CD4-positive, alpha-beta T cell (primary cell): Measurements from ENCODE around the gene PAX6. TPM values are rescaled to one million over a fixed set of nuclear protein-coding genes. Genes with fewer than 3 reads are reported as not detected.
A peak's percentile ranks its signal among the peaks of the same experiment; 100 is the strongest.

Experiments
- ATAC-seq: fragments of 200-7000 bp; cut with Tn5 transposase; one replicate; pipeline ENCODE4 v1.10.0; 2022; ENCODE audit warnings: mild to moderate bottlenecking; ENCODE audit not compliant: poor library complexity
- CTCF ChIA-PET: fragments of 350-600 bp; sonication (Branson Sonifier 250); formaldehyde crosslinking; loops from one replicate; lab custom pipeline; 2021; ENCODE audit warnings: antibody characterized with exemption, inconsistent platforms; lab: Charles Lee
- POLR2A ChIA-PET: fragments of 350-600 bp; sonication (Branson Sonifier 250); formaldehyde crosslinking; loops from one replicate; lab custom pipeline; 2021; ENCODE audit warnings: antibody characterized with exemption, inconsistent platforms; lab: Charles Lee
- DNase-seq, 14 experiments: peaks; one replicate each; pipeline ENCODE4 v3.0.0-alpha.2; 2013 to 2020; ENCODE audit warnings: mixed read lengths in 2 of 14
- H3K27ac ChIP-seq, 2 donors: one replicate each; pipeline versions ENCODE4 v1.5.1 to v1.7.0; 2013; ENCODE audit warnings: low read length in 2 of 2, low read depth in 1 of 2, mild to moderate bottlenecking in 1 of 2
- H3K27me3 ChIP-seq, 2 experiments: 1 replicate in 1 of 2; 2 replicates in 1 of 2; pipeline versions ENCODE4 v1.6.1 to v1.7.0; 2013; ENCODE audit warnings: low read length in 2 of 2, control low read depth in 1 of 2, mild to moderate bottlenecking in 1 of 2, moderate library complexity in 1 of 2; ENCODE audit not compliant: insufficient read depth in 2 of 2, control insufficient read depth in 1 of 2
- H3K36me3 ChIP-seq: one replicate; pipeline ENCODE4 v1.6.1; 2013; ENCODE audit warnings: low read length, control low read depth; ENCODE audit not compliant: insufficient read depth
- H3K4me1 ChIP-seq: one replicate; pipeline ENCODE4 v1.6.1; 2013; ENCODE audit warnings: low read length, control low read depth; ENCODE audit not compliant: insufficient read depth
- H3K4me3 ChIP-seq: one replicate; pipeline ENCODE4 v1.5.1; 2013; ENCODE audit warnings: mild to moderate bottlenecking, low read length, moderate library complexity
- H3K9me3 ChIP-seq, 2 experiments: 1 replicate in 1 of 2; 2 replicates in 1 of 2; pipeline versions ENCODE4 v1.6.1 to v1.7.0; 2013; ENCODE audit warnings: low read length in 2 of 2, mild to moderate bottlenecking in 2 of 2, control low read depth in 1 of 2, moderate library complexity in 1 of 2; ENCODE audit not compliant: control insufficient read depth in 1 of 2, insufficient read depth in 1 of 2
- H3K27ac Mint-ChIP-seq: one replicate; pipeline ENCODE4 v1.8.0; 2020; ENCODE audit warnings: mixed read lengths
- H3K27me3 Mint-ChIP-seq: one replicate; pipeline ENCODE4 v1.8.0; 2021; ENCODE audit warnings: mixed read lengths
- H3K36me3 Mint-ChIP-seq: one replicate; pipeline ENCODE4 v1.8.0; 2021; ENCODE audit warnings: low read depth, mixed read lengths
- H3K4me1 Mint-ChIP-seq: one replicate; pipeline ENCODE4 v1.8.0; 2021; ENCODE audit warnings: low read depth, mixed read lengths
- H3K4me3 Mint-ChIP-seq: one replicate; pipeline ENCODE4 v1.8.0; 2020; ENCODE audit warnings: mild to moderate bottlenecking, mixed read lengths
- H3K9me3 Mint-ChIP-seq: one replicate; pipeline ENCODE4 v1.8.0; 2020; ENCODE audit warnings: mixed read lengths
- CTCF ChIP-seq: fragments of 200-600 bp; IDR thresholded peaks from one replicate; pipeline ENCODE4 v1.8.0; 2022; ENCODE audit warnings: antibody characterized with exemption, mild to moderate bottlenecking
- intact Hi-C, 2 experiments: fragments of 100-400 bp; cut with DNase I in 1 of 2; cut with micrococcal nuclease in 1 of 2; formaldehyde crosslinking; loops; one replicate each; pipeline versions ENCODE4 v1.15.1 to v1.9.0; 2023 to 2025; cut with DNase I, micrococcal nuclease
- total RNA-seq, 174 experiments: library from RNA in 2 of 174; stranded (reverse) in 2 of 174; gene quantifications; one replicate each; pipeline ENCODE4 v1.2.3 and lab custom pipeline; 2021 to 2026

PAX6 gene
- total RNA-seq, 2 experiments from 2014 or later: not detected

- no peak for TF ChIP-seq CTCF
- Mint-ChIP-seq H3K27me3 (peaks cover 82% of the 10 kb centered on the region), H3K4me3 (peak overlapping the region; percentile 59), H3K36me3 (no peaks in the 10 kb centered on the region), H3K27ac (no peak overlapping the region), H3K9me3 (no peaks in the 10 kb centered on the region), H3K4me1 (peaks cover 24% of the 10 kb centered on the region)
- Histone ChIP-seq H3K27ac (no peak overlapping the region), H3K36me3 (no peaks in the 10 kb centered on the region), H3K4me1 (peaks cover 6% of the 10 kb centered on the region), H3K27me3 (peaks cover 68 to 85% of the 10 kb centered on the region in 2 experiments), H3K4me3 (no peak overlapping the region), H3K9me3 (peaks cover 5 to 43% of the 10 kb centered on the region in 2 experiments)
- ChIA-PET CTCF (no interaction called here), POLR2A (no interaction called here)
- intact Hi-C loops: no loop called here
- no peak for DNase-seq
- no peak for ATAC-seq
These were observed 16.5 kb upstream of the PAX6 start for GRCh38 chr11:31827455-31828206.

GRCh38 chr11:31826536-31827438, 15.7 kb upstream of the PAX6 start:
- Mint-ChIP-seq H3K27ac (no peak overlapping the region), H3K9me3 (no peaks in the 10 kb centered on the region), H3K4me3 (peak overlapping the region; percentile 59), H3K36me3 (no peaks in the 10 kb centered on the region), H3K27me3 (peaks cover 91% of the 10 kb centered on the region), H3K4me1 (peaks cover 24% of the 10 kb centered on the region)
- Histone ChIP-seq H3K36me3 (no peaks in the 10 kb centered on the region), H3K9me3 (peaks cover 5 to 49% of the 10 kb centered on the region in 2 experiments), H3K27ac (no peak overlapping the region), H3K4me1 (peaks cover 6% of the 10 kb centered on the region), H3K4me3 (no peak overlapping the region), H3K27me3 (peaks cover 72 to 85% of the 10 kb centered on the region in 2 experiments)
- intact Hi-C loops: no loop called here
- ChIA-PET POLR2A (no interaction called here), CTCF (no interaction called here)
- no peak for DNase-seq
- no peak for TF ChIP-seq CTCF
- no peak for ATAC-seq

- Histone ChIP-seq H3K36me3 (no peaks in the 10 kb centered on the region), H3K9me3 (peaks cover 7 to 49% of the 10 kb centered on the region in 2 experiments), H3K27me3 (peaks cover 78 to 91% of the 10 kb centered on the region in 2 experiments), H3K4me1 (peaks cover 6% of the 10 kb centered on the region), H3K27ac (no peak overlapping the region), H3K4me3 (no peak overlapping the region)
- intact Hi-C loops: no loop called here
- ChIA-PET POLR2A (no interaction called here), CTCF (no interaction called here)
- H3K27ac Mint-ChIP-seq: no peak overlapping the region
- DNase-seq (no peak), ATAC-seq (no peak)
- TF ChIP-seq CTCF: no peak
- H3K9me3 Mint-ChIP-seq: no peaks in the 10 kb centered on the region
- peaks cover 96% of the 10 kb centered on the region for H3K27me3 Mint-ChIP-seq
- H3K4me1 Mint-ChIP-seq: peaks cover 24% of the 10 kb centered on the region
- no peak overlapping the region for H3K4me3 Mint-ChIP-seq
- no peaks in the 10 kb centered on the region for H3K36me3 Mint-ChIP-seq
These were observed 14.8 kb upstream of the PAX6 start for GRCh38 chr11:31825838-31826484.
